Measurements from ENCODE around the gene ADAP1.
"Not testable (repeated sequence)": the region's sequence is repeated elsewhere in the genome, so short reads cannot be mapped to it uniquely, and the experiment has no call there.

ADAP1 gene

DNA sequence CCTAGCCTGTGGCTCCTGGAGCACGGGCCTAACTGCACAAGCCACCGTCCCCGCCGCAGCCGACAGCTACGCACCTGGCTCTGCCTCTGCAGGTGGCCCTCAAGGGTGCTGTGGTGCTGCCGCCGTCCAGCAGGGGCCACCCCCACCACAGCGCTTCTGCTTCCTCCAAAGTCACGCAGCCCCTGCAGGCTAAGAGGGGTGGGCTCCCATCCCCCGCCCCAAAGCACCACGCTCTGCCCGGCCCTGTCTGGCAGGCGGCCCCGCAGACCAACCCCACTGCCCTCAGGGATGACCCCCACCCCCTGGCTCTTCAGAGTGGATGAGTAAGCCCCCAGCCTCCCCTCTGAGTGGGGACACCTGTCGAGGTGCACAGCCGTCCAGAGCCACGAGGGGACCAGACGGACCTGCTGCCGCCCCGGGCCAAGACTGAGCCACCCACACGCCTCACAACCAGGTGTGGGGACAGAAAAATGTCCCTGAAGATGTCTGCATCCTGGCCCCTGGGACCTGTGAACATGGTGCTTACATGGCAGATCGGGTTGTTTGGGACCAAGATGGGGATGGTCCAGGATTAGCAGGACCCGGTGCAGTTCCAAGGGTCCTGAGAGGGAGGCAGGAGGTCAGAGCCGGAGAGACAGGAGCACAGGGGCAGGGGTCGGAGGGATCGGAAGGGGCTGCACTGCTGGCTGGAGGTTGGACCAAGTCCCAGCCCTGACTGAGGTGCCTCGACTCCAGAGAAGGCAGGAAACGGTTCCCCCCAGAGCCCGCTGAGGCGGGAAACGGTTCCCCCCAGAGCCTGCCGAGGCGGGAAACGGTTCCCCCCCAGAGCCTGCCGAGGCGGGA lies 9.0 kb upstream of the ADAP1 start:
- no peak for TF ChIP-seq POLR2A (IDR thresholded peaks at IDR 0.05; ENCODE audit: low read depth, low read length)
- FAIRE-seq (no peak), DNase-seq (ENCODE audit: insufficient read length, low spot score) (no peak)

DNA sequence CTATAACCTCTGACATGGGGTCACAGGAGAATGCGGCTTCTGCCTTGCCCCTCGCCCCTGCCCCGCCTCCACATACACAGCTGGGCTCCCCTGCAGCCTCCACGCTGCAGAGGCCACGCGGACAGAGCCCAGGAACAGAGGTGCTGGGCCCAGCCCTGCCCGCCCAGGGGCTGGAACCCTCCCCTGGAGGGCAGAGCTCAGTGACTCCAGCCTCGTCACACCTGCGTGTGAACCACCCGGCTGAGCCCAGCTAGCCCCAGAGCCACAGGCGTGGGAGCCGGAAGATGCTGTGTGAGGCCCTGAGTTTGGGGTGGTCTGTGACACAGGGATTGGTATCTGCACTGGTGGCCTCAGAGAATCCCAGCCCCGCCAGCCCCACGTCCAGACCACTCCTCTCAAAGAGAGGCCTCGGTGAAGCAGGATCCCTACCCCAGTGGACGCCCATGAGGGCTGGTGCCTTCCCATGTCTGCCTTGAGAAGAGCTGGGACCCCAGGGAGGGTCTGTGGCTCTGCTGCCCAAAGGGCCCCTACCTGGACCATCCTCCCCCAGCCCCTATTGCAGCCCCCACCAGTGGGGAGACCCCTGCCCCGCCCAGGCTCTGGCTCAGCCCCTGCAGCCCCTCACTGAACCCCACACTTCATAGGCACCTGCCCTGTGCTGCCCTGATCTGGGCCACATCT lies 8.1 kb upstream of the ADAP1 start:
- TF ChIP-seq POLR2A (IDR thresholded peaks at IDR 0.05; ENCODE audit: low read depth, low read length), result no peak
- DNase-seq (ENCODE audit: insufficient read length, low spot score), result no peak
- FAIRE-seq, result no peak

DNA sequence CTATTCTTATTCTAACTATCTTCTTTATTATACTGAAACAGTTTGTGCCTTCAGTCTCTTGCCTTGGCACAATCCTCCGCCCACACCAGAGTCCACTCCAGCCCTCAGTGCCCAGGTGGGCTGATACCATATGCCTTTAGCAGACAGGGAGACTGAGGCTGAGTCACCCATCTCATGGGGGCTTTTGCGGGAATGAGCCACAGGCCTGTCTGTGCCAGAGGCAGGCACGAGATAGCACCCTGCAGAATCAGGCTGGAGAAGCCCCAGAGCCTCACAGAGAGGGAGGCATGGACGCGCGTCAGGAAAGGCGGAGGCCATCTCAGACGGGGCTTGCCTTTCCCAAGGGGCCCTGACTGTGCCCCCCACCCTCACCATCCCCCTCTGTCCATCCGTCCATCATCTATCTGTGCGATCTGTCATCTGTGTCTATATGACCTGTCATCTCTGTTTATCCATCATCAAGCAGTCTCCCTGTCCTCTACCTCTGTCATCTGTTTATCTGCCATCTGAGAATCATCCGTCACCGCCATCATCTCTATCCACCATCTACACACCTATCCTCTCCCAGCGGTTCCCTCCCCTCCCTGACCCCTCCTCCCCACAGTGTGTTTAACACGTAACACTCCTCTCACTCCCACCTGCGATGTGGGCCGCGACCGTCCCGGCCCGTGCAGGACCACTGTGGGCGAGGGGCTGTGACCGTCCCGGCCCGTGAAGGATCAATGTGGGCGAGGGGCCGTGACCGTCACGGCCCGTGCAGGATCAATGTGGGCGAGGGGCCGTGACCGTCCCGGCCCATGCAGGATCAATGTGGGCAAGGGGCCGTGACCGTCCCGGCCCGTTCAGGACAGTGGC lies 7.3 kb upstream of the ADAP1 start:
- DNase-seq (ENCODE audit: insufficient read length, low spot score), result no peak
- no peak for FAIRE-seq
- no peak for TF ChIP-seq POLR2A (IDR thresholded peaks at IDR 0.05; ENCODE audit: low read depth, low read length)

DNA sequence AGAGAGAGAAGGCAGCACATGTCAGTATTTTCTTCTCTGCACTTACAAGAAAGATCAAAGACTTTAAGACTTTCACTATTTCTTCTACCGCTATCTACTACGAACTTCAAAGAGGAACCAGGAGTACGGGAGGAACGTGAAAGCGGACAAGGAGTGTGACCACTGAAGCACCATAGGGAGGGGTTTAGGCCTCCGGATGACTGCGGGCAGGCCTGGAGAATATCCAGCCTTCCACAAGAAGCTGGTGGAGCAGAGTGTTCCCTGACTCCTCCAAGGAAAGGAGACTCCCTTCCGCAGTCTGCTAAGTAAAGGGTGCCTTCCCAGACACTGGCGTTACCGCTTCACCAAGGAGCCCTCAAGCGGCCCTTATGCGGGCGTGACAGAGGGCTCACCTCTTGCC lies 6.5 kb upstream of the ADAP1 start:
- not testable (repeated sequence) for FAIRE-seq; DNase-seq (ENCODE audit: insufficient read length, low spot score)

DNA sequence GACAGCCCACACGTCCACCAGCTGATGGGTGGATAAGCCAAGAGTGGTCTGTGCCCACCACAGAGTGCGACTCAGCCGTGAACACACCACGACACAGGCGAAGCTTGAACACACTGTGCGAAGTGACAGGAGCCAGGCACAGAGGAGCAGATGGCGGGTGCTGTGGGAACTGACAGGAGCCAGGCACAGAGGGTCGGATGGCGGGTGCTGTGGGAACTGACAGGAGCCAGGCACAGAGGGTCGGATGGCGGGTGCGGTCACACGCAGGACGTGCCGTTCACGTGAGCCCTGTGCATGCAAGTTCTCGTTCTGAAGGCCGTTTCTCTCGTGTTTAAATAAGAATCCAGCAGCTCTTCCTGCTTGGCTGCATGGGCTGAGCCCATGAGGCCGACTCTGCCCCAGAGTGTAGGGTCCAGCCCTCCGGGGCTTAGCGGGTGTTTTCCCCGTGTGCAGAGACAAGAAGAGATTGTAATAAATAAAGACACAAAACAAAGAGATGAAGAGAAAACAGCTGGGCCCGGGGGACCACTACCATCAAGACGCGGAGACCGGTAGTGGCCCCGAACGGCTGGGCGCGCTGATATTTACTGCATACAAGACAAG lies 5.9 kb upstream of the ADAP1 start:
- no peak for DNase-seq (ENCODE audit: insufficient read length, low spot score)
- no peak for FAIRE-seq

DNA sequence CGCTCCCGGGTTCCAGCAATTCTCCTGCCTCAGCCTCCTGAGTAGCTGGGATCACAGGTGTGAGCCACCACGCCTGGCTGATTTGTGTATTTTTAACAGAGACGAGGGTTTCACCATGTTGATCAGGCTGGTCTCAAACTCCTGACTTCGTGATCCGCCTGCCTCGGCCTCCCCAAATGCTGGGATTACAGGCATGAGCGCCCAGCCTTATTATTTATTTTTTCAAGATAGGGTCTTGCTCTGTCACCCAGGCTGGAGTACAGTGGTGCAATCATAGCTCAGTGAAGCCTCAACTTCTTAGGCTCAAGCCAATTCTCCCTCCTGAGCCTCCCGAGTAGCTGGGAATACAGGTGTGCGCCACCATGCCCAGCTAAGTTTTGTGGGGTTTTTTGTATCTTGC lies 5.3 kb upstream of the ADAP1 start:
- DNase-seq (ENCODE audit: insufficient read length, low spot score); FAIRE-seq: not testable (repeated sequence)

More for the DNA sequence above, 5.9 kb upstream of the ADAP1 start:
- no peak for TF ChIP-seq POLR2A (IDR thresholded peaks at IDR 0.05; ENCODE audit: low read depth, low read length)

DNA sequence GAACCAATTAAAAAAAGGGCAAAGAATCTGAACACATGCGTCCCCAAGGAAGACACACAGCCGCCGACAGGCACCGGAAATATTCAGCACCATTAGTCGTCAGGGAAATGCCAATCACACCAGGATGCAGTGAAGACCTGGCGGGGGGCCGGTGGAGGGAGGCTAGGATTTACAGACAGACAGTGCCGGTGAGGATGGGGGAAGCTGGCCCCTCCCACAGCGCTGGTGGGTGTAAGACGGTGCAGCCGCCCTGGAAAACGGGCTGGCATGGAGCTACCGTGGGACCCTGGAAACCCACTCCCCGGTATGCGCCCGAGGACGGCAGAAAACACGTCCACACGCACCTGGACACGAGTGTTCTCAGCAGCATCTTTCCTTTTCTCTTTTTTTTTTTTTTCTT lies 4.8 kb upstream of the ADAP1 start:
- no peak for DNase-seq (ENCODE audit: insufficient read length, low spot score)
- FAIRE-seq, result no peak
- no peak for TF ChIP-seq POLR2A (IDR thresholded peaks at IDR 0.05; ENCODE audit: low read depth, low read length)

DNA sequence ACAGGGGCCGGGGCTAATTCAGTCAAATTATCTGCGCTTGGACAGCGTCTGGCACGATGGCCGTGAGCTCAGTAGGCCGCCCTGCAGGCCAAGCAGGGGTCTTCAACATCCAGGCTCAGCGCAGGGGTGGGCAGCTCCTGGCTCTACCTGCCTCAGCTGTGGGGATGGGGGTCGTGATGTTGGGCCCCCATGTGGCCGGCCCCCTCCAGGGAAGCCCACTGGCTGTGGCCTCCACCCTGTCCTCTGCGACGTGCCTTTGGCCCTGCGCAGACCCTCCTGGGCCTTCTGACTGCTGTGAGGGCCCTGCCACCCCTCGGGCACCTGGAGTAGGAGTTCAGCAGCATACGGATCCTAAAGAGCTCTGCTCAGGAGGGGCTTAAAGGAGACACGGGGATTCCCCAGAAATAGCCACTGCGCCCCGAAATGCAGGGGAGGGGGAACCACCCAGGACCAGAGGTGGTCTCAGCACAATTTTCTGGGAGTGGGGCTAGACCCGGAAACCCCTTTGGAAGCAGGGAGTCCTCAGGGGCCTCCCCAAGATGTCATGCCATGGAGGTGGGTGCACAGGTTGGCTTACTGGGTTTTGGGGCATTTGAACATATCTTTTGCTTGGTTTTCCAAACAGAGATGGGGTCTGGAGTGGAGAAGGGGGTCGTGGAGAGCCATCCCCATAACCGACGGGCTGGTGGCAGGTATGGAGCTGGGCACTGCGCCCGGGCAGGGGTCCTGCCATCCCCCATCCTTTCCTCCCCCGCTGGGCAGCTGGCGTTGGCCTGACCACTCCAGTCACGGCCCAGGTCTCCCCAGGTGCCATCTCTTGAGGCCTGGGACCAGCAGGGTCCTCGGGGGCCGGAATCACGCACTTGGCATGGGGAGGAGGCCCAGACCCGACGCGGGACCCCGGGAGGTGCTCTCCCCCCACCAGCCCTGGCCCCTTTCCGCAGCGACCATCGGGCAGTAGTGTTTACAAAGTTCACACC lies 4.0 kb upstream of the ADAP1 start:
- no peak for FAIRE-seq
- no peak for DNase-seq (ENCODE audit: insufficient read length, low spot score)
- no peak for TF ChIP-seq POLR2A (IDR thresholded peaks at IDR 0.05; ENCODE audit: low read depth, low read length)

DNA sequence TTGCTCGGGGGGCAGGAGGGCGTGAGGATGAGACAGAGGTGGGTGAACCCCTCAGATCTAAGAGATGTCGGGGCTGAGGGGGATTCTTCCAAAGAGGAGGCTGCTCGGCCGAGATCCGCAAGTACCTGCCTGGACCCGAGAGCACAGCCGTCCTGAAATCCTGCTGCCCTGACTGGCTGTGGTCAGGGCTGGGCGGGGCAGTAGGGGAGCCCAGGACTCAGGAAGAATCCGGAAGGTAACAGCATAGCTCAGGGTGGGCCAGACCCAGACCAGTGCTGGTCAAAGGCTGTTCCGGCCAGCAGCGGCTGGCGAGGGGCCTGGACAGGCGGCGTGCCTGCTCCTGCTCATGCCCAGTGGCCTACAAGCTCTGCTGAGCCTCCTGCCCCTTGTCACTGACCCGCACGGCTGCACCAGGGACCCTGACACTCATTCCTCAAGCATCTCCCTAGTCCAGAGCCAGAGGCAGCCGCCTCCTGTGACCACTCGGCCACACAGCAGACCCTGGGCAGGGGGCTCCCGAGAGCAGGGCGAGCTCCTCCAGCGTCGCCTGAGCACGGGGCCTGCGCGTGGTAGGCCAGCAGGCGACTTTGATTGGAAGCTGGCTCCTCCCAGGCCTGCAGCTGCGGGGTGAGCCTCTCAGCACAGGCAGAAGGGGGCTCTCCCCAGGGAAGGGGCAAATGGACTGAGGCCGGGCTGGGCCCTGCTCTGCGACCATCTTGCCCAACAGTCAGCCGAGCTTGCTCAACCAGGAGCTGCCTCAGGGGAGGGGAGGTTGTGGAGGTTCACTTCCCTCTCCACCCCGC lies 3.1 kb upstream of the ADAP1 start:
- DNase-seq (ENCODE audit: insufficient read length, low spot score) (no peak), FAIRE-seq (no peak)
- TF ChIP-seq POLR2A (IDR thresholded peaks at IDR 0.05; ENCODE audit: low read depth, low read length), result no peak

DNA sequence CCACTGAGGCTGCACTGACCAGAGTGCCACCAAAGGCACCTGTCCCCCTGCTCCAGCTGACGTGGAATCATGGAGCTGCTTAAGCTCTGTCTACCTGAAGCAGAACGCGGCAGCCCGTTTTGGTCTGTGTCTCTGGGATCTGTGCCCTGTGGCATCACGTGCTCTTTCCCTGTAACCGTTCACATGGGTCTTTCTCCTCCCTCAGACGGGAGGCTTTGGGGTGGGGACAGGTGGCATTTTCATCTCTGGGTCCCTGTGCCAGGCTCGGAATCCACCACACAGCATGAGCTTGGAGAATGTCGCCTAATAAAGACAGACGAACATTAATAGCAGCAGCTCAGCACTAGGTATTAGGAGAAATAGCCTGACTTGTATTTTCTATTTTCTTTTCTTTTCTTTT lies 1.6 kb upstream of the ADAP1 start:
- FAIRE-seq (no peak), DNase-seq (ENCODE audit: insufficient read length, low spot score) (no peak)
- no peak for TF ChIP-seq POLR2A (IDR thresholded peaks at IDR 0.05; ENCODE audit: low read depth, low read length)

DNA sequence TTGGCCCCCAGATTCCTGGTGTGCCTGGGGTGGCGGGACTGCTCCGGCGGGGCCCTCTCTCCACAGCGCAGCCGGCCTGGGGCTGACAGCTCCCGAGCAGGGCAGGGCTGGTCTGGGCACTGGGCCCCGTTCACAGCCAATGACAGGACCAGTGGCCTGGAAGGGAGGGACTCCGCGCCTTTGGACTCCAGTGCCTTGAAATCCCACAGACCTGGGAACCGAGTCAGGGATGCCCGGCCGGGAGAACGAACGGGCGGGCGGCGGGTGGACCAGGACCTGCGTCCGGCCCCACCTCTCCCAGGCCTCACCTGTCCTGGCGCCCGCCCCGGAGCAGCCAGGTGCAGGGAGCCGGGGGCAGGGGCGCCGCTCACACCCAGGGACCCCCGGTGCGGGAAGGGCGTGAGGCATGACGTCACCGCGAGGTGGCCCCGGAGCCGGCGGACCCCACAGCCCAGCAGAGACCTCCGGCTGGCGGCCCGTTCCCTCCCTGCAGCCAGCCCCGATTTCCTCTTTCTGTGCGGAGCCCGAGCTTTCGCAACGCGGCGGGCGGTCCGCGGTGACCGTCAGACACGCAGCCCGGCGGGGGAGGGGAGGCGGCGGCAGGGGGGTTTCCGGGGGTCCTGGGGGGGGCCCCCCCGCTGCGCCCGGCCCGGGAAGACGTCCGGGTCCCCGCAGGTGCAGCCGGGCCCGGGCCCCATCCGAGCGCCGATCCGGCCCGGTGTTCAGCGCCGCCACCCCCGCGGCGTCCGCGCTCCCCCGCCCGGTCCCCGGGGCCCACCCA lies 743 bp downstream of the ADAP1 start:
- FAIRE-seq, result no peak
- TF ChIP-seq POLR2A (IDR thresholded peaks at IDR 0.05; ENCODE audit: low read depth, low read length), result no peak
- no peak for DNase-seq (ENCODE audit: insufficient read length, low spot score)
